GM19239 (cell line): ENCODE measurements around the gene OR2T34.
A peak's percentile ranks its signal among the peaks of the same experiment; 100 is the strongest.
"Not testable (repeated sequence)": the region's sequence is repeated elsewhere in the genome, so short reads cannot be mapped to it uniquely, and the experiment has no call there.

Experiments
- DNase-seq: peaks from one replicate; pipeline ENCODE4 v3.0.0; 2011; ENCODE audit warnings: low spot score; ENCODE audit not compliant: insufficient read length
- FAIRE-seq: peaks from 2 replicates; lab custom pipeline; 2011; peaks lifted over from hg19 to GRCh38; lab: Jason Lieb, UNC

The OR2T34 gene

GRCh38 chr1:248565530-248566373, 8.8 kb downstream of the OR2T34 start:
- FAIRE-seq: peak; percentile 95

GRCh38 chr1:248562672-248563071, 11.9 kb downstream of the OR2T34 start, which contains the start of gene OR2T29:
TSS of gene OR2T29 (minus strand) at chr1:248562772. CDS start at chr1:248559491, 3,281 bp downstream.
- peak; percentile 58 for FAIRE-seq
- DNase-seq: not testable (repeated sequence)

More at GRCh38 chr1:248565530-248566373, 8.8 kb downstream of the OR2T34 start:
- peak; percentile 1 for DNase-seq

- not testable (repeated sequence) for DNase-seq, FAIRE-seq
Observed at GRCh38 chr1:248551027-248551426, 23.5 kb downstream of the OR2T34 start.

- not testable (repeated sequence) for DNase-seq, FAIRE-seq
Observed at GRCh38 chr1:248547383-248547782, 27.2 kb downstream of the OR2T34 start.

- FAIRE-seq, DNase-seq: not testable (repeated sequence)
Observed at GRCh38 chr1:248537449-248537848, 37.1 kb downstream of the OR2T34 start.
